ENCODE results near the gene STARD5. TPM values are rescaled to one million over a fixed set of nuclear protein-coding genes. Genes with fewer than 3 reads are reported as not detected.

The STARD5 gene
- total RNA-seq, 4 donors from 2014 or later, result 0.36 to 1.7 (median 0.63) TPM

DNA sequence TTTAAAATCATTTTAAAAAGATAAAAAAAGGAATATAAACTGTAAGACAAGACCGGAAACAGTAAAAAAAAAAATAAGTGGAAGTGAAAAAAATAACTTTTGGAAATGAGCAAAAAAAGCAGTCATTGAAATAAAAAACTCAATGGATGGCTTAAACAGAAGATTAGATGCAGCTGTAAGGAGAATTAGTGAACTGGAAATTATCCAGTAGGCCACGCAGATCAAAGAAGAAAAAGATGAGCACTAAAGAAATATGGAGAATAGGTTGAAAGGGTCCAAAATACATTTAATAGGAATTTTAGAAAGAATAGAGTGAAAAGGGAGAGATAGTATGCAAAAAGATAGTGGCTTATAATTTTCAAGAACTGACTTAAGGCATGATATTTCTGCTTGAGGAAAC is 47.0 kb downstream of the STARD5 start:
- intact Hi-C loops (cut with DNase I; ENCODE audit: low total_unique reads), result loop anchor here (5.0 kb wide), 1 partner anchor 60 kb away; no protein-coding TSS in a partner anchor
- TF ChIP-seq POLR2A (IDR thresholded peaks at IDR 0.05) (no peak), CTCF (IDR thresholded peaks at IDR 0.05 in 4 of 5, conservative IDR thresholded peaks at IDR 0.05 in 1 of 5) (no peak)
- no peaks in the 10 kb centered on the region for H3K9me3 ChIP-seq

GRCh38 chr15:81275711-81276392 is 48.1 kb downstream of the STARD5 start:
- H3K27ac ChIP-seq, result no peak overlapping the region
- H3K9me3 ChIP-seq, result no peaks in the 10 kb centered on the region
- DNase-seq (no peak), ATAC-seq (no peak)
- H3K4me3 ChIP-seq, result no peak overlapping the region
- TF ChIP-seq CTCF (IDR thresholded peaks at IDR 0.05 in 4 of 5, conservative IDR thresholded peaks at IDR 0.05 in 1 of 5) (no peak), POLR2A (IDR thresholded peaks at IDR 0.05) (no peak)
- intact Hi-C loops (cut with DNase I; ENCODE audit: low total_unique reads) (loop anchor here (1.0 to 5.0 kb wide), 2 partner anchors 61 to 124 kb away; no protein-coding TSS in a partner anchor), in situ Hi-C loops (cut with MboI; ENCODE audit: low sequenced_read_pairs in 4 of 4) (loop anchor here in 3 of 4 donors (5.0 to 10.0 kb wide), 3 partner anchors 59 to 126 kb away; no protein-coding TSS in a partner anchor)
- H3K36me3 ChIP-seq, result no peaks in the 10 kb centered on the region
- H3K4me1 ChIP-seq, result no peaks in the 10 kb centered on the region
- no peaks in the 10 kb centered on the region for H3K27me3 ChIP-seq

More for the DNA sequence above, 47.0 kb downstream of the STARD5 start:
- Histone ChIP-seq H3K27ac (no peak overlapping the region), H3K4me1 (no peaks in the 10 kb centered on the region), H3K4me3 (no peak overlapping the region), H3K36me3 (no peaks in the 10 kb centered on the region), H3K27me3 (no peaks in the 10 kb centered on the region)
- no peak for DNase-seq
- no peak for ATAC-seq
- in situ Hi-C loops (cut with MboI; ENCODE audit: low sequenced_read_pairs in 4 of 4), result loop anchor here in 3 of 4 donors (5.0 to 10.0 kb wide), 3 partner anchors 58 to 125 kb away; no protein-coding TSS in a partner anchor

- TF ChIP-seq POLR2A (IDR thresholded peaks at IDR 0.05), result no peak
- peak; percentile 58 to 80 (median 76) for TF ChIP-seq CTCF (IDR thresholded peaks at IDR 0.05 in 4 of 5, conservative IDR thresholded peaks at IDR 0.05 in 1 of 5)
- H3K36me3 ChIP-seq, result no peaks in the 10 kb centered on the region
- DNase-seq, result peak; percentile 32 to 33
- intact Hi-C loops (cut with DNase I; ENCODE audit: low total_unique reads) (loop anchor here (1.0 to 5.0 kb wide), 2 partner anchors 62 to 125 kb away; no protein-coding TSS in a partner anchor), in situ Hi-C loops (cut with MboI; ENCODE audit: low sequenced_read_pairs in 4 of 4) (loop anchor here in 3 of 4 donors (5.0 to 25.0 kb wide), 5 partner anchors 60 to 813 kb away; partner anchors contain the start of gene MESD (in 1 of the 3))
- no peaks in the 10 kb centered on the region for H3K27me3 ChIP-seq
- H3K4me3 ChIP-seq, result no peak overlapping the region
- no peaks in the 10 kb centered on the region for H3K4me1 ChIP-seq
- ATAC-seq, result peak; percentile 68 to 82
- H3K9me3 ChIP-seq, result no peaks in the 10 kb centered on the region
- H3K27ac ChIP-seq, result no peak overlapping the region
These were observed 48.8 kb downstream of the STARD5 start for GRCh38 chr15:81274931-81275707.

- no peaks in the 10 kb centered on the region for H3K36me3 ChIP-seq
- H3K9me3 ChIP-seq, result no peaks in the 10 kb centered on the region
- no peak overlapping the region for H3K4me3 ChIP-seq
- no peaks in the 10 kb centered on the region for H3K4me1 ChIP-seq
- DNase-seq, result no peak
- intact Hi-C loops (cut with DNase I; ENCODE audit: low total_unique reads), result no loop called here
- ATAC-seq, result no peak
- H3K27me3 ChIP-seq, result no peaks in the 10 kb centered on the region
- in situ Hi-C loops (cut with MboI; ENCODE audit: low sequenced_read_pairs in 4 of 4), result loop anchor here in 3 of 4 donors (10.0 to 25.0 kb wide), 3 partner anchors 61 to 812 kb away; partner anchors contain the start of gene MESD (in 1 of the 3)
- no peak for TF ChIP-seq CTCF (IDR thresholded peaks at IDR 0.05 in 4 of 5, conservative IDR thresholded peaks at IDR 0.05 in 1 of 5)
- no peak for TF ChIP-seq POLR2A (IDR thresholded peaks at IDR 0.05)
- no peak overlapping the region for H3K27ac ChIP-seq
These were observed 49.7 kb downstream of the STARD5 start for GRCh38 chr15:81274255-81274654.

Data from gastrocnemius medialis (tissue), 4 donors.